HEK293 (cell line): ENCODE data around the gene KCNQ1.

Source experiments
- CTCF ChIA-PET: fragments of 350-600 bp; formaldehyde crosslinking; extraction: SDS; loops from one replicate; lab custom pipeline; 2021; ENCODE audit warnings: antibody characterized with exemption; lab: Yijun Ruan, JAX
- POLR2A ChIA-PET: fragments of 300-600 bp; formaldehyde crosslinking; extraction: SDS; loops from one replicate; lab custom pipeline; 2020; ENCODE audit warnings: antibody characterized with exemption, inconsistent platforms; lab: Yijun Ruan, JAX
- H3K27ac ChIP-seq: fragments of 200-500 bp; sonication (Bioruptor generic); 2 replicates; pipeline ENCODE4 v1.5.1; 2014; ENCODE audit warnings: low read depth, low read length, control low read depth, inconsistent platforms; ENCODE audit errors: extremely low read depth
- H3K36me3 ChIP-seq, 2 experiments: fragments of 200-500 bp in 1 of 2; sonication (Bioruptor generic) in 1 of 2; 1 replicate in 1 of 2; 2 replicates in 1 of 2; pipeline ENCODE4 v1.5.1; 2014 to 2017; ENCODE audit warnings: inconsistent platforms in 2 of 2, low read length in 2 of 2; ENCODE audit not compliant: control insufficient read depth in 2 of 2, insufficient read depth in 1 of 2
- H3K4me1 ChIP-seq: fragments of 200-500 bp; sonication (Bioruptor generic); 2 replicates; pipeline ENCODE4 v1.5.1; 2014; ENCODE audit warnings: mild to moderate bottlenecking, low read length, inconsistent platforms; ENCODE audit not compliant: control insufficient read depth, insufficient read depth
- H3K4me3 ChIP-seq: 2 replicates; pipeline ENCODE4 v1.5.1; 2011; ENCODE audit warnings: low read depth, mild to moderate bottlenecking, control low read depth, low read length, moderate library complexity
- H3K9me3 ChIP-seq: fragments of 200-500 bp; sonication (Bioruptor generic); 2 replicates; pipeline ENCODE4 v1.5.1; 2014; ENCODE audit warnings: low read depth, low read length, inconsistent platforms; ENCODE audit not compliant: control insufficient read depth, insufficient read depth
- AEBP2 ChIP-seq: fragments of 450-650 bp; formaldehyde crosslinking; IDR thresholded peaks from 2 replicates; pipeline ENCODE4 v1.5.1; 2016; ENCODE audit warnings: missing biosample characterization, missing genetic modification characterization, borderline replicate concordance
- BCL11A ChIP-seq: fragments of 450-650 bp; formaldehyde crosslinking; IDR thresholded peaks from 2 replicates; pipeline ENCODE4 v1.5.1; 2016; ENCODE audit warnings: low read depth, missing biosample characterization, missing genetic modification characterization
- BCL6B ChIP-seq: fragments of 450-650 bp; formaldehyde crosslinking; IDR thresholded peaks from 2 replicates; pipeline ENCODE4 v1.5.1; 2017; ENCODE audit warnings: missing biosample characterization, missing genetic modification characterization
- ELK4 ChIP-seq: IDR thresholded peaks from 2 replicates; pipeline ENCODE4 v1.6.1; 2011; ENCODE audit warnings: mild to moderate bottlenecking, low read depth, low read length, borderline replicate concordance
- FEZF1 ChIP-seq: fragments of 450-650 bp; formaldehyde crosslinking; IDR thresholded peaks from 2 replicates; pipeline ENCODE4 v1.5.1; 2016; ENCODE audit warnings: missing biosample characterization, missing genetic modification characterization
- GLIS1 ChIP-seq: fragments of 450-650 bp; formaldehyde crosslinking; IDR thresholded peaks from 2 replicates; pipeline ENCODE4 v1.5.1; 2016; ENCODE audit warnings: missing biosample characterization, missing genetic modification characterization
- PRDM6 ChIP-seq: fragments of 450-650 bp; formaldehyde crosslinking; IDR thresholded peaks from 2 replicates; pipeline ENCODE4 v1.5.1; 2017; ENCODE audit warnings: missing biosample characterization, missing genetic modification characterization
- ZNF112 ChIP-seq: fragments of 450-650 bp; formaldehyde crosslinking; IDR thresholded peaks from 2 replicates; pipeline ENCODE4 v1.5.0; 2017; ENCODE audit warnings: missing biosample characterization, missing genetic modification characterization
- ZNF248 ChIP-seq: fragments of 450-650 bp; formaldehyde crosslinking; IDR thresholded peaks from 2 replicates; pipeline ENCODE4 v1.5.1; 2017; ENCODE audit warnings: missing biosample characterization, missing genetic modification characterization
- ZNF280C ChIP-seq: fragments of 450-650 bp; formaldehyde crosslinking; IDR thresholded peaks from 2 replicates; pipeline ENCODE4 v1.5.1; 2016; ENCODE audit warnings: missing biosample characterization, missing genetic modification characterization
- ZNF324 ChIP-seq: fragments of 450-650 bp; formaldehyde crosslinking; IDR thresholded peaks from 2 replicates; pipeline ENCODE4 v1.5.1; 2016; ENCODE audit warnings: missing biosample characterization, missing genetic modification characterization
- ZNF335 ChIP-seq: fragments of 450-650 bp; formaldehyde crosslinking; conservative IDR thresholded peaks from 2 replicates; pipeline ENCODE4 v1.5.1; 2016; ENCODE audit warnings: missing biosample characterization, missing genetic modification characterization
- ZNF394 ChIP-seq: fragments of 450-650 bp; formaldehyde crosslinking; IDR thresholded peaks from 2 replicates; pipeline ENCODE4 v1.5.1; 2016; ENCODE audit warnings: missing biosample characterization, missing genetic modification characterization, mild to moderate bottlenecking, moderate library complexity, borderline replicate concordance
- ZNF488 ChIP-seq: fragments of 450-650 bp; formaldehyde crosslinking; IDR thresholded peaks from 2 replicates; pipeline ENCODE4 v1.5.1; 2016; ENCODE audit warnings: missing biosample characterization, missing genetic modification characterization
- ZNF549 ChIP-seq: fragments of 450-650 bp; IDR thresholded peaks from 2 replicates; pipeline ENCODE4 v1.5.1; 2018; ENCODE audit warnings: missing biosample characterization, missing genetic modification characterization, mild to moderate bottlenecking, inconsistent platforms, moderate library complexity
- ZNF558 ChIP-seq: fragments of 450-650 bp; formaldehyde crosslinking; IDR thresholded peaks from 2 replicates; pipeline ENCODE4 v1.5.1; 2016; ENCODE audit warnings: missing biosample characterization, missing genetic modification characterization
- ZNF580 ChIP-seq: fragments of 450-650 bp; formaldehyde crosslinking; IDR thresholded peaks from 2 replicates; pipeline ENCODE4 v1.5.1; 2016; ENCODE audit warnings: missing biosample characterization, missing genetic modification characterization
- ZNF596 ChIP-seq: fragments of 450-650 bp; IDR thresholded peaks from 2 replicates; pipeline ENCODE4 v1.5.0; 2018; ENCODE audit warnings: missing biosample characterization, mild to moderate bottlenecking, missing genetic modification characterization, moderate library complexity
- ZNF623 ChIP-seq: fragments of 450-650 bp; formaldehyde crosslinking; IDR thresholded peaks from 2 replicates; pipeline ENCODE4 v1.5.1; 2016; ENCODE audit warnings: missing biosample characterization, missing genetic modification characterization
- ZNF785 ChIP-seq: fragments of 450-650 bp; formaldehyde crosslinking; IDR thresholded peaks from 2 replicates; pipeline ENCODE4 v1.5.1; 2016; ENCODE audit warnings: missing biosample characterization, missing genetic modification characterization

KCNQ1 gene

GRCh38 chr11:2807025-2807681 is 362.3 kb downstream of the KCNQ1 start:
- TF ChIP-seq PRDM6 = 0 out of 2 replicates have a peak, but pooled peaks have one; percentile 7
- no peak for TF ChIP-seq FEZF1
- peak; percentile 48; the same call in 1 of the 2 replicates for TF ChIP-seq GLIS1 (tag by site-specific recombination)
- no peak for TF ChIP-seq ZNF248 (tag by site-specific recombination)
- TF ChIP-seq ZNF394 = no peak
- no peak for TF ChIP-seq ZNF324 (tag by site-specific recombination)
- TF ChIP-seq ZNF335 (tag by site-specific recombination) = 0 out of 2 replicates have a peak, but pooled peaks have one; percentile 22
- TF ChIP-seq ZNF785 = no peak
- TF ChIP-seq ZNF488 (tag by site-specific recombination) = no peak
- Histone ChIP-seq H3K27ac (no peak overlapping the region), H3K4me3 (no peak overlapping the region), H3K9me3 (no peaks in the 10 kb centered on the region), H3K36me3 (no peaks in the 10 kb centered on the region), H3K4me1 (no peaks in the 10 kb centered on the region)
- ChIA-PET POLR2A (no interaction called here), CTCF (no interaction called here)

- ChIA-PET CTCF (no interaction called here), POLR2A (no interaction called here)
- Histone ChIP-seq H3K36me3 (no peaks in the 10 kb centered on the region), H3K4me1 (no peaks in the 10 kb centered on the region), H3K4me3 (no peak overlapping the region), H3K9me3 (no peaks in the 10 kb centered on the region), H3K27ac (no peak overlapping the region)
- no peak for TF ChIP-seq ZNF112 (tag by site-specific recombination)
- no peak for TF ChIP-seq ELK4
- no peak for TF ChIP-seq ZNF580
- no peak for TF ChIP-seq ZNF558 (tag by site-specific recombination)
- TF ChIP-seq ZNF549 (tag by site-specific recombination) = no peak
- no peak for TF ChIP-seq AEBP2 (tag by site-specific recombination)
- no peak for TF ChIP-seq BCL11A
- no peak for TF ChIP-seq ZNF596 (tag by site-specific recombination)
- no peak for TF ChIP-seq ZNF623
- TF ChIP-seq ZNF280C = no peak
- no peak for TF ChIP-seq BCL6B
Measured at GRCh38 chr11:2807801-2808241, 363.0 kb downstream of the KCNQ1 start.
